ENCODE measurements around the gene USP3.

DNA sequence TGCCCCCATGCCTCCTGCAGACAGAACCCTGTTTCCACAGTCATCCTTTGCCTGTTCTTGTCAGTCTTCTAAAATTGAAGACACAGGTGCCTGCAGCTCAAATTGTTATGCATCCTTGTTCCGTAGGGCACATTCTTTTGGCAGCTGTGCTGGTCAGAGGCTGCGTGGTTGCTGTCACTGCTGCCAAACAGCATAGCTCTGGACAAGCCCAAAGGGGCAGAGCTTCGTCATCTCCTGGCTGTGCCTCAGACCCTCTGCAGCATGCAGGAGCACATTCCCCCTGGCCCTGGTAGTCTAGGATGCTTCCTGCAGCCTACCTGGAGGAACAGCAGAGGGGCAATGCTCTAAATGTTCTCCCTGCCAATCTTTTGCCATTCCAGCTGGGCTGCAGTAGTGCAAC, 90.7 kb downstream of the USP3 start:
- no peak for TF ChIP-seq GATA3 (IDR thresholded peaks at IDR 0.05; ENCODE audit: low read depth, low read length)
- no peak for TF ChIP-seq GATA2 (IDR thresholded peaks at IDR 0.05; ENCODE audit: low read depth, low read length)

All from SH-SY5Y (cell line).